BLaER1 treated with 17β-estradiol and CSF1 and Interleukin-3, amounts not matched to agents 10 nM and 100 nM (cell line): ENCODE data around the gene TTYH3.

ENCODE experiments used
- H3K27ac ChIP-seq, 11 experiments: shearing (Covaris generic); formaldehyde crosslinking; 2 replicates each; pipeline ENCODE4 v1.8.1; 2022
- H3K27me3 ChIP-seq, 11 experiments: shearing (Covaris generic); formaldehyde crosslinking; 2 replicates each; pipeline ENCODE4 v1.8.1; 2022
- H3K36me3 ChIP-seq, 11 experiments: shearing (Covaris generic); formaldehyde crosslinking; 2 replicates each; pipeline ENCODE4 v1.8.1; 2022
- H3K4me1 ChIP-seq, 10 experiments: shearing (Covaris generic); formaldehyde crosslinking; 2 replicates each; pipeline ENCODE4 v1.8.1; 2022
- H3K4me2 ChIP-seq, 11 experiments: shearing (Covaris generic); formaldehyde crosslinking; 2 replicates each; pipeline ENCODE4 v1.8.1; 2022
- H3K4me3 ChIP-seq, 10 experiments: shearing (Covaris generic); formaldehyde crosslinking; 2 replicates each; pipeline ENCODE4 v1.8.1; 2022
- H3K9ac ChIP-seq, 11 experiments: shearing (Covaris generic); formaldehyde crosslinking; 2 replicates each; pipeline ENCODE4 v1.8.1; 2022
- H3K9me3 ChIP-seq, 11 experiments: shearing (Covaris generic); formaldehyde crosslinking; replicated peaks in 1 of 11; 2 replicates each; pipeline ENCODE4 v1.8.1; 2022
- H4K20me1 ChIP-seq, 11 experiments: shearing (Covaris generic); formaldehyde crosslinking; 2 replicates each; pipeline ENCODE4 v1.8.1; 2022
- Cebpa-rat ChIP-seq, 11 experiments: shearing (Covaris generic); IDR thresholded peaks; 2 replicates each; pipeline ENCODE4 v1.8.1; 2022

TTYH3 gene

GRCh38 chr7:2633538-2634266 lies 1.9 kb downstream of the TTYH3 start:
- Histone ChIP-seq H3K9ac (peak overlapping the region; percentile 93 to 98 (median 97)), H3K27ac (peak overlapping the region; percentile 86 to 96 (median 94)), H3K9me3 (no peaks in the 10 kb centered on the region), H3K36me3 (peaks cover 13 to 26% (median 15%) of the 10 kb centered on the region in 11 experiments; a peak in 18 of 22 replicates), H4K20me1 (peaks cover 26 to 67% (median 62%) of the 10 kb centered on the region in 11 experiments; a peak in 21 of 22 replicates), H3K4me2 (peak overlapping the region; percentile 90 to 100 (median 98)), H3K27me3 (no peaks in the 10 kb centered on the region), H3K4me3 (peak overlapping the region; percentile 88 to 100 (median 99)), H3K4me1 (peaks cover 51 to 67% (median 60%) of the 10 kb centered on the region in 10 experiments)
- TF ChIP-seq Cebpa-rat (IDR thresholded peaks at IDR 0.05) = no peak

- peak overlapping the region; percentile 86 to 96 (median 94) for H3K27ac ChIP-seq
- H3K9ac ChIP-seq = peak overlapping the region; percentile 93 to 98 (median 97)
- peaks cover 30 to 75% (median 68%) of the 10 kb centered on the region in 11 experiments; a peak in 21 of 22 replicates for H4K20me1 ChIP-seq
- H3K9me3 ChIP-seq = no peaks in the 10 kb centered on the region
- peaks cover 14 to 30% (median 17%) of the 10 kb centered on the region in 11 experiments; a peak in 20 of 22 replicates for H3K36me3 ChIP-seq
- TF ChIP-seq Cebpa-rat (IDR thresholded peaks at IDR 0.05) = no peak
- peak overlapping the region; percentile 90 to 100 (median 98) for H3K4me2 ChIP-seq
- peak overlapping the region; percentile 88 to 100 (median 99) for H3K4me3 ChIP-seq
- H3K4me1 ChIP-seq = peaks cover 59 to 75% (median 68%) of the 10 kb centered on the region in 10 experiments
- no peaks in the 10 kb centered on the region for H3K27me3 ChIP-seq
Observed at GRCh38 chr7:2634267-2635145, 2.7 kb downstream of the TTYH3 start.

GRCh38 chr7:2635148-2635668 lies 3.4 kb downstream of the TTYH3 start:
- peaks cover 15 to 37% (median 21%) of the 10 kb centered on the region in 11 experiments; a peak in 20 of 22 replicates for H3K36me3 ChIP-seq
- peak overlapping the region in 7 of 10 experiments; percentile 19 to 99 (median 88); a peak in 9 of 20 replicates for H3K4me3 ChIP-seq
- peak overlapping the region; percentile 90 to 100 (median 98) for H3K4me2 ChIP-seq
- H3K4me1 ChIP-seq = peaks cover 66 to 81% (median 75%) of the 10 kb centered on the region in 10 experiments
- peak overlapping the region; percentile 45 to 97 (median 85) for H3K9ac ChIP-seq
- peaks cover 36 to 82% (median 72%) of the 10 kb centered on the region in 11 experiments; a peak in 21 of 22 replicates for H4K20me1 ChIP-seq
- H3K27me3 ChIP-seq = no peaks in the 10 kb centered on the region
- H3K27ac ChIP-seq = peak overlapping the region in 10 of 11 experiments; percentile 39 to 95 (median 73); a peak in 17 of 22 replicates
- no peak for TF ChIP-seq Cebpa-rat (IDR thresholded peaks at IDR 0.05)
- H3K9me3 ChIP-seq = no peaks in the 10 kb centered on the region

GRCh38 chr7:2635810-2636701 lies 4.3 kb downstream of the TTYH3 start:
- Histone ChIP-seq H3K9ac (peak overlapping the region; percentile 39 to 97 (median 80); a peak in 20 of 22 replicates), H3K4me1 (peaks cover 73 to 82% (median 80%) of the 10 kb centered on the region in 10 experiments), H4K20me1 (peaks cover 44 to 90% (median 73%) of the 10 kb centered on the region in 11 experiments; a peak in 21 of 22 replicates), H3K4me2 (peak overlapping the region; percentile 90 to 100 (median 98)), H3K27ac (peak overlapping the region; percentile 77 to 98 (median 92)), H3K27me3 (no peaks in the 10 kb centered on the region), H3K36me3 (peaks cover 15 to 38% (median 23%) of the 10 kb centered on the region in 11 experiments; a peak in 20 of 22 replicates), H3K9me3 (no peaks in the 10 kb centered on the region), H3K4me3 (peak overlapping the region in 8 of 10 experiments; percentile 41 to 98 (median 52); a peak in 11 of 20 replicates)
- no peak for TF ChIP-seq Cebpa-rat (IDR thresholded peaks at IDR 0.05)

GRCh38 chr7:2637066-2637471 lies 5.3 kb downstream of the TTYH3 start:
- H4K20me1 ChIP-seq = peaks cover 52 to 98% (median 76%) of the 10 kb centered on the region in 11 experiments; a peak in 21 of 22 replicates
- peak overlapping the region; percentile 37 to 98 (median 49) for H3K4me3 ChIP-seq
- H3K9ac ChIP-seq = peak overlapping the region; percentile 39 to 97 (median 80); a peak in 21 of 22 replicates
- H3K9me3 ChIP-seq = no peaks in the 10 kb centered on the region
- H3K27ac ChIP-seq = peak overlapping the region; percentile 77 to 98 (median 92)
- H3K4me2 ChIP-seq = peak overlapping the region; percentile 90 to 100 (median 98)
- no peaks in the 10 kb centered on the region for H3K27me3 ChIP-seq
- peaks cover 15 to 38% (median 23%) of the 10 kb centered on the region in 11 experiments; a peak in 20 of 22 replicates for H3K36me3 ChIP-seq
- H3K4me1 ChIP-seq = peaks cover 80 to 88% (median 87%) of the 10 kb centered on the region in 10 experiments
- no peak for TF ChIP-seq Cebpa-rat (IDR thresholded peaks at IDR 0.05)

GRCh38 chr7:2637505-2638223 lies 5.9 kb downstream of the TTYH3 start:
- Histone ChIP-seq H3K9ac (peak overlapping the region; percentile 70 to 97 (median 80); a peak in 21 of 22 replicates), H3K27me3 (no peaks in the 10 kb centered on the region), H3K9me3 (no peaks in the 10 kb centered on the region), H3K4me1 (peaks cover 86 to 94% (median 93%) of the 10 kb centered on the region in 10 experiments), H3K36me3 (peaks cover 15 to 38% (median 23%) of the 10 kb centered on the region in 11 experiments; a peak in 20 of 22 replicates), H3K4me2 (peak overlapping the region; percentile 90 to 100 (median 98)), H3K4me3 (peak overlapping the region; percentile 37 to 98 (median 49); a peak in 19 of 20 replicates), H4K20me1 (peaks cover 58 to 97% (median 82%) of the 10 kb centered on the region in 11 experiments; a peak in 21 of 22 replicates), H3K27ac (peak overlapping the region; percentile 77 to 98 (median 92))
- TF ChIP-seq Cebpa-rat (IDR thresholded peaks at IDR 0.05) = no peak
